NCI-H524 (cell line): Measurements from ENCODE around the gene C20orf202.

Experiments used
- DNase-seq, 2 experiments: peaks; one replicate each; lab custom pipeline; 2025; lab: John Stamatoyannopoulos, UW

Gene C20orf202

DNA sequence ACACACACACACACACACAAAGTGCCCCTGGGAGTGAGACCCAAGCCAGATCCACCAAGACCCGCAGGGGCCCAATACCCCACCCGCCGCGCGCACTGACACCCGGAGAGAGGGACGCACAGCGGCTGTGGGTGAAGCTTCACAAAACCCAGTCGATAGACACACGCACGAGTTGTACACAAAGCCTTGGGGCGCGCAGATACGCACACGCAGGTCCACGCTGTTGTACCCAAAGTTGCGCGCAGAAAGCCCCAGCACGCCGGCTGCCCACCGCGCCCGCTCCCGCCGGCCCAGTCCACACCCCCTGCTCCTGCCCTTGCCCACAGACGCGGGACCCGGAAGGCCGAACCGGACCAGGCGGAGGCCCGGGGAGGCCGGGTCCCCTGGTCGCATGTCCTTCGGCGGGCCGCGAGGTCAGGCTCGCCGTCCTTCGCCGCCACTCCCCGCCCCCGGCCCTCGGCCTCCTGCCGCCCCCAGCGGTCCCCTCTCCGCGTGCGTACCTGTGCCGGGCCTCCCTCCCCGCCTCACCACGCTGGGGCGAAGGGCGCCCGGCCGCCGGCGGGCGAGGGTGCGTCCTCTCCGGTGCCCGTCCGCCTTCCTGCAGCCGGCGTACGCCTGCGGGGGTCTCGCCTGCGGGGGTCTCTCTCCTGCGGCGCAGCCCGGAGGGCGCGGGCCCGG, 18.5 kb upstream of the C20orf202 start, which contains the start of gene TMEM74B:
Gene TMEM74B (minus strand): TSS at position 344 of the 678 bp plus-strand sequence. CDS start 1,180 bp downstream, outside the sequence.
- DNase-seq = peak in 1 of 2 experiments; percentile 19

- peak in 1 of 2 experiments; percentile 62 for DNase-seq
Measured at GRCh38 chr20:1185316-1185741, 17.9 kb upstream of the C20orf202 start.

DNA sequence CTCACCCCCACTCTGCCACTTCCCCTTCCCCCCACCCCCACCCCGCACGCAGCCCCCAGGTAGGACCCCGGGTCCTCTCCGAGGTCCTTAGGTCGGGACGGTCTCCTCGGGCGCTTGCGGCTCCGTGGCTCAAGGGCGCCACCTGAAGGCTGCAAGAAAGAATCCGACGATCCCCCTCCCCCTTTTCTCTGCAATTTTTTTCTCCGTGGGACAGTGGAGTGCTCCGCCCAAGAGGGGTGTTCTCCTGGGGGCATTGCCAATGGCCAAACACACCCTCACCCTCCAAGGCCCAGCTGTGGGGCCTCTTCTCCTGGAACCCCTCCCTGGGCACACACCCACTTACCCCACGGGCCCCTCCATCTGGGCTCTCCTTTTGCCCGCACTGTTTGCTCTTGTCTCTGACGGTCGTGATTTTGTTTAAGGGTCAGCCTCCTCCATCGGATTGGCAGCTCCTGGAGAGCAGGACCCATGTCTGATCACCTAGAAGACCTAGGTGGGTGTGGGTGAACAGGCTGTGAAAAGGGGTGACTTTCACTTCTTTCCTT, 17.4 kb upstream of the C20orf202 start:
- peak; percentile 74 to 75 for DNase-seq

GRCh38 chr20:1186367-1186991, 16.8 kb upstream of the C20orf202 start:
- no peak for DNase-seq

- DNase-seq = no peak
Measured at GRCh38 chr20:1187605-1188171, 15.6 kb upstream of the C20orf202 start.

DNA sequence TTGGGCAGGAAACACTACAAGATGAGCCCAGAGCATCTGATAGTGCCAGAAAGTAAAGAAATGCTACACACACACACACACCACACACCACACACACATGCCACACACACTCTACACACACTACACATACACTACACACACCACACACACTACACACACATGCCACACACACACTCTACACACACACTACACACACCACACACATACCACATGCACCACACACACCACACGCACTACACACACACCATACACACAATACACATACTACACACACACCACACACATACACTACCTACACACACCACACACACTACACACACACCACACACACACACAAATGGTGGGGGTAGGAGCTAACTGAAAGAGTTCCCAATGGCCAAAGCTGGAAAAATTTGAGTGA, 14.9 kb upstream of the C20orf202 start:
- no peak for DNase-seq

DNA sequence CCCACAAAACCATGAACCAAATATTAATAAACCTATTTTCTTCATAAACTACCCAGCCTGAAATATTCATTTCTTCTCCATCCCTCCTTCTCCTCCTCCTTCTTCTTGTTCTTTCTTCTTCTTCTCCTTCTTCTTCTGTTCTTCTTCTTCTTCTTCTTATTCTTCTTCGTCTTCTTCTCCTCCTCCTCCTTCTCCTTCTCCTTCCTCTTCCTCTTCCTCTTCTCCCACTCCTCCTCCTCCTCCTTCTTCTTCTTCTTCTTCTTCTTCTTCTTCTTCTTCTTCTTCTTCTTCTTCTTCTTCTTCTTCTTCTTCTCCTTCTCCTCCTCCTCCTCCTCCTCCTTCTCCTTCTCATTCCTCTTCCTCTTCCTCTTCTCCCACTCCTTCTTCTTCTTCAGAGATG, 13.4 kb upstream of the C20orf202 start:
- DNase-seq = no peak

DNA sequence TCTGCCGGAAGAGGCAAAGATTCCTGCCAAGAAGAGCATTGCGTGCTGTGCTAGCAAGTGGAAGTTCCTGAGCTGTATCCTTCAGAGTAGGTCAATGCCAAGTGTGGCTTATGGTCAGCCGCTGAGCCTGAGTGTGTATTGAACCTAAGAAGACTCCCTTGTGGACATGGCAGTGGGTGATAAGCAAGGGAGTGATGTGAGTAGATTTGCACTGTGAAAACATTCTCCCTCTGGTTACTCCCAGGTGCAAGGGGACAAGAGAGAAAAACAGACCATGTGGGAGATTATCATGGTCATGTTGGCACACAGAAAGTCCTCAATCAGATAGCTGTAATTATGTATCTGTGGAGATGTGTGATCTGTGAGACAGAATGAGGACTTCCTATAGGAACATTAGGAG, 12.4 kb upstream of the C20orf202 start:
- no peak for DNase-seq

GRCh38 chr20:1191299-1191698, 12.0 kb upstream of the C20orf202 start:
- no peak for DNase-seq

- DNase-seq = no peak
Measured at GRCh38 chr20:1195226-1195625, 8.0 kb upstream of the C20orf202 start.

DNA sequence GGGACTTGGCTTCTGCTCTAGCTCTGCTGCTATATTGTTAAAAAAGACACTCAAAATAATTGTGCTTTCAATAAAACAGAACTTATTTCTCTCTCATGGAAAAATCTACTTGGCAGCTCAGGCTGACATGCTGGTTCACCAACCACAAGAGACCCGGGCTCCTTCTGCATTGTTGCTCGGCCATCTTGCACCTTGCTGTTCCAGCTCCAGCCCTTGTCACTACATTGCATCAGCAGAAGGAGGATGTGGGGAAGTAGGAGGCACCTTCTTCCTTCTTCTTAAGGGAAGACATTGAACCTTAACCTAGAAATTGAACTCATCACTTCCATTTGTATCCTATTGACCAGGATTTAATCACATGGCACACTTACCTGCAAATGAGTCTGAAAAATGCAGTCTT, 6.6 kb upstream of the C20orf202 start:
- no peak for DNase-seq

DNA sequence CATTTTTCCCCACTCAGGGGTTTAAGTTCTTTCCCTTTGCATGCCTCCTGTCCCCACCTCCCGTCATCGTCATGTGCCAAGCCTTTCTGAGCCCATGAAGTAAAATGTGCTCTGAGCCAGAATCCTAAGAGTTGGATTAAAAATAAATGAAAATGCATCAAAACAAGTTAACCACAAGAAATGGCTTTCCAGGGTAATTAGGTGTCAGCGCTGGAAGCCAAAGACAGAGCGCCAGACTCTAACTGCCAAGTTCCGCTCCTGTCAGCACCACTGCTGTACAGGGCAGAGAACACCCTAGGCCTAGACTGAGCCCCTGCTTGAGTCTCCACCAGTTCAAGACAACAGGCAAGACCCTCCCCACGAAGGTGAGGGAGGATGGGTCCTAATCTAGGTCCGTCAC, 5.5 kb upstream of the C20orf202 start:
- no peak for DNase-seq

- DNase-seq = no peak
Measured at GRCh38 chr20:1198751-1199150, 4.5 kb upstream of the C20orf202 start.

DNA sequence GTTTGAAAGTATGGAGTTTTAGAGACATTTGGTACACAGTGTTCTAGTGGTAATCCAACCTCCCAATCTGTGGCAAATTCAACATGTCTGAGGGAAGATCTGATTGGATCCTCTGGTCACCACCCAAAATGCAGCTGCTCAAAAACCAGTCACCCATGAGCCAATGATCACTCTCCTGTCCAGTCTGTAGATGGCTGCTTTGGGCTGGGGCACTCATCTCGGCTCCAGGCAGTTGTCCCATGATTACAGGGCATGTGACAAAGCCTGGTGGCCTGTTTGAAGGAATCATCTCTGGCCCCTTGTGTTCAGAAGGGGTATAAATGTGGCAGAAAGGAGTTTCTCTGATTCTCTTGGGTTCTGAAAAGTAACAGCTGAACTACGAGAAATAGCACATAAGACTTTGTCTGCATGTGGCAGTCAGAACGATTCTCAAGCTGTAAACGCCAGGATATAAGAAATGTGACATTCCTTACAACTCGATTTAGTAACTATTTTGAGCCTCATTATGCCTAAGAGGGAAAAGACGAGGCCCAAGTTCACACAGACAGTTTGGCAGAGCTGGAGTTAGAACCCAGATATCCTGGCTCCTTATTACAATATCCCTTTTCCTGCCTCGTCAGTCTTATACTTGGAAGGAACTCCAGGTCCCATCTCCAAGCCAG, 3.9 kb upstream of the C20orf202 start:
- no peak for DNase-seq

DNA sequence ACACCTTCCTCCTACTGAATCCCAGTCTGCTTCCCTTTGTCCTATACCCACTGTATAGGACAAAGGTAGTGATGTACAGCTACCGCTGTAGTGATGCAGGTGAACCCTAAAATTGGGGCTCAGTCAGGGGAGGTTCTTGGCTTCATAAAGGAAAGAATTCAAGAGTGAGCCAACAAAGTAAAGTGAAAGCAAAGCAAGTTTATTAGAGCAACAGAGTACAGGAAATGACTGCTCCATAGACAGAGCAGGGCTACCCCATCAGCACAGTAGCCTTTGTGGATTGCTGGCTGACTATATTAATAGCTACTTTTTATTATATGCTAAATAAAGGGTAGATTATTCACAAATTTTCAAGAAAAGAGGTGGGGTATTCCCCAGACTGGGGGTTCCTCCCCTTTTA, 3.3 kb upstream of the C20orf202 start:
- DNase-seq = no peak

DNA sequence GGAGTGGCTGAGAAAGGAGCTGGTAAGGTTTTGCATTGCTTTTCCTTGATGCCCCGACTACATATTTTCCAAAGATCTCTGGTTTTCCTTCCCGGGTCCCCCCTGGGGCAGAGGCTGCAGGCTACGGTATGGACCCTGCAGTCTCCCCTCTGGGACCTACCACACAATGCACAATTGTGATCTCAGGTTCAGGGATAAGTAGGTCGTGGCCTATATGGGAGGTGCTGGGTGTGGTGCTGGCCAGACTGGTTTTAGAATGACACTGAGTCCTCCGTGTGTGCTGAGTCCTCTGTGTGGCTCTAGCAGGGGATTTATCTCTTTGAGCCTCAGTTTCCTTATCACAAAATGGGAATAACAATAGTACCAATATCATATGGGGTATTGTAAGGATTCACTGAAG, 376 bp downstream of the C20orf202 start:
- no peak for DNase-seq

- DNase-seq = no peak
Measured at GRCh38 chr20:1204113-1204512, 859 bp downstream of the C20orf202 start.

GRCh38 chr20:1204576-1204975, 1.3 kb downstream of the C20orf202 start:
- no peak for DNase-seq

GRCh38 chr20:1205802-1206201, 2.5 kb downstream of the C20orf202 start:
- DNase-seq = no peak

GRCh38 chr20:1206366-1207148, 3.3 kb downstream of the C20orf202 start:
- DNase-seq = no peak

DNA sequence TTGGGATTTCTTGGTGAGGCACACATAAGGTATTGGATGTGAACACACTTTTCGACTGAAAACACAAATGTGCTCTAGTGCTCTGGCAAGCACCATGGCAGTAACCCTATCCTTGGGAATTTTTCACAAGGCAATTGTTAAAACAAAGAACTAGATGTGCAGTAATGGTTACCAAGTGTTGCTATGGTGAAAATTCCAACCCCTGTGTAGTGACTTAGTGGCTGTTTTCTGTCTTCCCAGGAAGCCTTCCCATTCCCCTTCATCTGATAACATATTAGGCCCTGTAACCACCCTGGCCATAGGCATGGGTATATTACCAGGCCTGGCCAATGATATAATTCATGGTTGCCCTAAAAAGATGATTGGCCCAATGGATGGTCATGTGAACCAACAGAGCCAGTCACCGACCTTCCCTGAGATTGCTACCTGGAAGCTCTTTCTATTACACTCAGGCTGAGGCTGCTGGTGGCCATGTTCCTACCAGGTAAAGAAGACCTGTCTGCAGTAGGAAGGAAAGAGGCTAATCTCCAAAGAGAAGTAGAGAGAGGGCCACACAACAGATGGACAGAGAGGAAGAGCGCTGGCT, 4.1 kb downstream of the C20orf202 start:
- no peak for DNase-seq
